ENCODE measurements around the gene RNF167.

RNF167 gene

DNA sequence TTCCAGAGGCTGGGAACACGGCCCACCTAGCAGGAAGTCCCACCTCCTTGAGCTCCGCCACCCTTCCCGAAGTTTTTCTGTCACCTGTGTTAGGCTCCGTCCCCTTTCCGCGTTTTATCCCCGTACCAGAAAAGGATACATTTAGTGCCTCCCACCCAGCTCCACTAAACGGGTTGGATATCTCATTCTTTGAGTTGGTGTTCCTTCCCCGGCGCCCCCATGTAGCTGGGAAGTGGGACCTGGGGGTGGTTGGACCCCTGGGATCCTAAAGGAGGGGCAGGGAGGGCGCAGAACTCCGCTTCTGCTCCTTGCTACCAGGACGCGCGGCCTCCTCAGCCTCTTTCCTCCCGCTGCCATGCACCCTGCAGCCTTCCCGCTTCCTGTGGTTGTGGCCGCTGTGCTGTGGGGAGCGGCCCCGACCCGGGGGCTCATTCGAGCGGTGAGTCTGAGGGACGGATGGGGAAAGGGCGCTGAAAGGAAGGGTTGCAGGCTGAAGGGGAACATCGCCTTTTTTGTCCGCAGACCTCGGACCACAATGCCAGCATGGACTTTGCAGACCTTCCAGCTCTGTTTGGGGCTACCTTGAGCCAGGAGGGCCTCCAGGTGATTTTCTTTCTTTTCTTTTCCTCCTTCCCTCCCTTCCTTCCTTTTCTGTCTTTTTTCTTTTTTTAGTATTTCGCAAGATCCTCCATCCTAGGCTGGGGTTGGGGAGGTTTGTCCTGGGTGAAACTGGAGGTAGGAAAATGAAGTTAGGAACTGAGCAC is 669 bp downstream of the RNF167 start:
- peak; percentile 39 for DNase-seq

DNA sequence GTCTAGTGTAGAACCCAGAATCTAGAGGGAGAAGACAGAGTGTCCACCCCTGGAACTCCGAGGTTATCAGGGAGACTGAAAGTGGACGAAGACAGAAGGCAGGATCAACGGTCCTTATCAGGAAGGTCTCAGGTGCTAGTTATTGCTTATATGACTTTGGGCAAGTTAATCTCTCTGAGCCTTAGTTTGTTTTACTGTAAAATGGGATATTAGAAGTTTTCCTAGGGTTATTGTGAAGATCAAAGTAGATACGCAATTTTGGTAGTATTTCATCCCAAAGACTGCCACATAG is 1.2 kb downstream of the RNF167 start:
- DNase-seq: no peak

- no peak for DNase-seq
Observed at GRCh38 chr17:4942760-4943508, 2.9 kb downstream of the RNF167 start.

- peak; percentile 70 for DNase-seq
Observed at GRCh38 chr17:4944163-4944553, 4.1 kb downstream of the RNF167 start.

DNA sequence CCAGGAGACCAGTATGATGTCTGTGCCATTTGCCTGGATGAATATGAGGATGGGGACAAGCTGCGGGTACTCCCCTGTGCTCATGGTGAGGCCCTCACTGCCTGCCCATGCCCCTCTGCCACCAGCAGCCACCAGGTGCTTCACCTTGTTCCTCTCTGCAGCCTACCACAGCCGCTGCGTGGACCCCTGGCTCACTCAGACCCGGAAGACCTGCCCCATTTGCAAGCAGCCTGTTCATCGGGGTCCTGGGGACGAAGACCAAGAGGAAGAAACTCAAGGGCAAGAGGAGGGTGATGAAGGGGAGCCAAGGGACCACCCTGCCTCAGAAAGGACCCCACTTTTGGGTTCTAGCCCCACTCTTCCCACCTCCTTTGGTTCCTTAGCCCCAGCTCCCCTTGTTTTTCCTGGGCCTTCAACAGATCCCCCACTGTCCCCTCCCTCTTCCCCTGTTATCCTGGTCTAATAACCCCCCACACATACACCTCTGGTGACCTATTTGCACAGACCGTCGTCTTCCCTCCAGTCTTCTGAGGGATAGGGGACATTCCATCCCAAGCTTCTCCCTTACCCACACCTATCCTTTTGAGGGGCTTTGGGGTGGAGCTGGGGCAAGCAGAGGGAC is 4.6 kb downstream of the RNF167 start:
- DNase-seq: peak; percentile 29

DNA sequence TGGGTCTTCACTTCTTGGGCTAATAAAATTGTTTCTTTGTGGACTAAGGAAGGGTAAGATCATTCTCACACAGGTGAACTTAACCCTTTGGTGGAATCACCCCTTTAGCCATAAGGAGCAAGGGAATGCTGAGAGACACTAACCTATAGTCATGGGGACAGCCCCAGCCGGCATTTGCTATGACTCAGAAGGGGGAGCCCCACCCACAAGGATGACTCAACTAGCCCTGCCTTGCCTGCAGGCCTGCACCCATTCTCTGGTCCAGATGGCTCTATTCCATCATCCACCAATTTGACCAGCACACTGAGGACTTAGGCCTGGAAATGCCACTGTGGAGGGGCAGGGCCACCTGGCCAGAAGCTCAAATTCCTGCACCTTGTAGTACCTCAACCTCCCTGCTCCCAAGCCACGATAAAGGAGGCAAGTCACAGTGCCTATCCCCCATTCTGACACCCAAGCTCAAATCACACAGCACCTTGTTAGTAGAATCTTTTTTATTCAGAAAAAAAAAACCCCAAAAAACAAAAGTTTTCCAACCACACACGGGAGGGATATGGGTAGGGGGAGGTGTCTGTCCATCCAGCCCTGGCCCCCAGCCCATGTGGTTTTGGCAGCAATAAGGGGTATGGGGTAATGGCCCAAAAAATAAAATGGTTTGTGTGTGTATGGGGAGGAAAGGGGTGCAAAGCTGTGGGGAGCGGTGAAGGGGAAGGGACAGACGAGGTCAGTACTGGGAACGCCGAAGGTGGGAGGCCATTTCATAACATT is 5.3 kb downstream of the RNF167 start:
- peak; percentile 78 for DNase-seq

- DNase-seq: no peak
Observed at GRCh38 chr17:4945944-4946280, 5.8 kb downstream of the RNF167 start.

DNA sequence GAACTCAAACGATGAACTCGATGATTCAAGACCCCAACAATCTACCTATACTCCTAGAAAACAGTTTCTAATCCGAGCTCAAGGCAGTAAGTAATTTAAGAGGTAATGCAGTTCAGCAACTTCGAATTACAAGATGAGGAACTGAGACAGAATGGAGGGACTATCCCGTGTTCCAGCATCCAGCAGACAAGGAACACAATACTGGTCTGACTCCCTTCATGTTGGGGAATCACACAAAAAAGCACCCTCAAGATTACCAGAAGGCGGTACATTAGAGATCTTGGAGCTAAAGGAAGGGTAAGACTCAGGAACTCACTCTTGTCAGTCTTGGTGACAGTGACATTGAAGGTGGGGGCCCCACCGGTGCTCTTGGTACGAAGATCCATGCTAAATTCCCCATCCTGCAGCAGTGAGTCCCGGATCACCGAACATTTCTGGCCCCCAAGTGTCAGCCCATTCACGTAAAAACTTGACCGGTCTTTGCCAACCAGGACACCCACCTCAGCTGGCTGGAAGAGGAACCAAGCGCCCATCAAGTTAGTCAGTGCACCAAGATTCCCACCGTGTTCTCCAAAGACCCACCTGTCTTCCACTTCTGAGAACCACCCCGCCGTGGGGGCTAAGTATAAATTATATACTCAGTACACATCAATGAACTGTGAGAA is 6.4 kb downstream of the RNF167 start:
- DNase-seq: peak; percentile 12

- no peak for DNase-seq
Observed at GRCh38 chr17:4947010-4947410, 6.9 kb downstream of the RNF167 start.

DNA sequence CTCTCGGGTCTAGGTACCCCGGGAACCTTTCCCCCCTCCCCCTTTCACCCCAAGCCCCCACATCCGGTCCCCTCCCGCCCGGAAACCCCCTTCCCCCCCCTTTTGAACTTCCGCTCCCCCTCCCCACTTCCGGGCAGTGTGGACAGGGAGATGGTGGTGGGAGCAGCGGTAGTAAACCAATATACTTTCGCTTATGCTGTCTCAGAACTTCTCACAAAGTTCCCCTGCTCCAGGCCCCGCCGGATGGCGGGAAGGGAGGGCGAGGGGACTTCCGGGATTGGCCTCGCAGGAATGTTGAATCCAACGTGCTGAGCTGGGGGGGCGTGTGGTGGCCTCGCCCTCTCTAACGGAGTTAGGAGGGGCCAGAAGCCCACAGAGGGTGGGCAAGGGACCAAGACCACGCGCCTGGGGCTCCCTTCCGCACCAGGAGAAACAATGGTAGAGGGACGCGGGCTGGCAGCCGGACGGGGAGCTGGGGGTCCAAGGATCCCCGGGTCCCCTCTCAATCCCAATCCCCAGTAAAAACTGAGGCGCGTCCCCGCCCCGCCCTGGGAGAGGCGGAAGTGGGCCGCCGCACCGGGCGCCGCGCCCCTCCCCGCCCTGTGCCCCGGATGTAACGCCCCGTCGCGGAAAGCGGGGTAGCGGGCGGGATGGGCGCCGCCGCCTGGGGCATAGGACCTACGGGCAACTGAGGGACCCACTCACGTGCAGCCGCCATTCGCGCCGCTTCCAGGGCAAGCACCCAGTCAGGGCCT is 7.5 kb downstream of the RNF167 start:
- peak; percentile 74 for DNase-seq

GRCh38 chr17:4948166-4948930 is 8.3 kb downstream of the RNF167 start, which contains the start of gene PFN1:
Gene PFN1 (minus strand): TSS chr17:4948530. CDS start chr17:4948394, 136 bp downstream.
- peak; percentile 94 for DNase-seq

GRCh38 chr17:4948931-4949320 is 8.9 kb downstream of the RNF167 start:
- DNase-seq: peak; percentile 80

GRCh38 chr17:4949321-4950074 is 9.4 kb downstream of the RNF167 start:
- DNase-seq: peak; percentile 88

- DNase-seq: no peak
Observed at GRCh38 chr17:4950075-4950745, 10.1 kb downstream of the RNF167 start.

- DNase-seq: no peak
Observed at GRCh38 chr17:4950746-4951204, 10.7 kb downstream of the RNF167 start, which contains the start of gene ENO3. Gene ENO3 (plus strand): TSS chr17:4951119. CDS start chr17:4951830, 711 bp downstream.

DNA sequence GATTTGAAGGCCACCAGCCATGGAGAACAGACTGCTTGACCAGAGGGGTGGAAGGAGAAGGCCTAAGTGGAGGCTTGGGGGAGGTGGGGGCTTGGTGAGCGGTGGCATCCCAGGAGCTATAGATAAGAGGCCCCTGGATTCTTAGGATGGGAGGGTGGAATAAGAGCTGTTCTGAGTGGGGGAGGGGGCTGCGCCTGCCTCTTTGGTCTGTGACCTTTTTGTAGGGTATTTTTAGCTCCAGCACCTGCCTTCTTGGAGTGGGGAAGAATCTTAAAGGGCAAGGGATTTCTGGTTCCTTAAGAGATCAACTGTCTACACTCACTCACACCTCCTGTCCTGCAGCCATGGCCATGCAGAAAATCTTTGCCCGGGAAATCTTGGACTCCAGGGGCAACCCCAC is 11.4 kb downstream of the RNF167 start:
- no peak for DNase-seq

GRCh38 chr17:4953451-4953961 is 13.4 kb downstream of the RNF167 start:
- no peak for DNase-seq

DNA sequence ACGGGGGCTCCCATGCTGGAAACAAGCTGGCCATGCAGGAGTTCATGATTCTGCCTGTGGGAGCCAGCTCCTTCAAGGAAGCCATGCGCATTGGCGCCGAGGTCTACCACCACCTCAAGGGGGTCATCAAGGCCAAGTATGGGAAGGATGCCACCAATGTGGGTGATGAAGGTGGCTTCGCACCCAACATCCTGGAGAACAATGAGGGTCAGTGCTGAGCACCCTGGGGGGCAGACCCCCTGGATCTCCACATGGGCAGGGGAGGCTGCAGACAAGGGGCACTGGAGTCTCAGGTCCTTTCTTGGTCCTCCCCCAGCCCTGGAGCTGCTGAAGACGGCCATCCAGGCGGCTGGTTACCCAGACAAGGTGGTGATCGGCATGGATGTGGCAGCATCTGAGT is 15.0 kb downstream of the RNF167 start:
- no peak for DNase-seq

DNA sequence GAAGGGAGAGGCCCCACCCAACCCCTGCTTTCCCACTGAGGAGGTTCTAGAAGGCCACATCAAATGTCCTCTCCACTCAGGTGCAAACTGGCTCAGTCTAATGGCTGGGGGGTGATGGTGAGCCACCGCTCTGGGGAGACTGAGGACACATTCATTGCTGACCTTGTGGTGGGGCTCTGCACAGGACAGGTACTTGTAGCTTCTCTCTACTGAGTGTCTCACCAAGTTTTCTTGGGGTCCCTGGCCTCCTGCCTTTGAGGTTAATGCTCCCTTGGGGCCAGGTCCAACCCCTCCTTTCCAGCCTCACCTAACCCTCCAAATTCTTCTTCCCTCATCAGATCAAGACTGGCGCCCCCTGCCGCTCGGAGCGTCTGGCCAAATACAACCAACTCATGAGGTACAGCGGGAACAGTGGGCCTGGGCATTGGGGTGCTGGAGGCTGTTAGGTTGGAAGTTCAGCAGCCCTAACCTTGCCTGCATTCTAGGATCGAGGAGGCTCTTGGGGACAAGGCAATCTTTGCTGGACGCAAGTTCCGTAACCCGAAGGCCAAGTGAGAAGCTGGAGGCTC is 16.5 kb downstream of the RNF167 start:
- peak; percentile 48 for DNase-seq
